Effector CD4-positive, alpha-beta T cell (primary cell): ENCODE data around the gene ACBD5.
"Not testable (repeated sequence)": the region's sequence is repeated elsewhere in the genome, so short reads cannot be mapped to it uniquely, and the experiment has no call there.

Experiments
- DNase-seq: peaks from one replicate; pipeline ENCODE4 v3.0.0-alpha.2; 2020

Gene ACBD5

DNA sequence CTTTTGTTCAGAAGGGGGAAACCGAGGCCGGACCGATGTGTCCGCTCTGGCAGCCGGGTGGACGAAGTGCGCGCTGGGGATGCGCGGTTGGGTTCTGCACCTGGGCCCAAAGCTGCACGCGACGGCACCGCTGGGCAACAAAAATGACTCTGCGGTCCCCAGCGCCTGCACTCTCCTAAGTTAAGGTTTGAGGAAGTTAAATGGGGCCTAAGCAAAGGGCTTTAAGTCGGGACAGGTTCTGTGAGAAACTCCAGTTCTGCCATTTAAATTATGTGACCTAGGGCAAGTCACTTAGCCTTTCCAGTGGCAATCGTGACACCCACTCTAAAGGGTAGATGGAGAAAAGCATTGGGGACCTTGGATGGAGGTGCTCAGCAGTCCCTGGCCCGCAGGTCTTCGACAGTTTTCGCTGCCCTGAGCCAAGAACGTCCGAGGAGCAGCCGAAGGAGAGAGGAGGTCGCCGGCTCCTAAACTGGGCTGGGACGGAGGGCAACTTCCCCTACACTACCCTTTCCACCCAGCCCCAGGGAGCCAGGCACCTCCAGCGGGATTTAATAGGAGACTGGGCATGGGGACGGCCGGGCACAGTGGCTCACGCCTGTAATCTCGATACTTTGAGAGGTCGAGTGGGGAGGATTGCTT lies 534 bp upstream of the ACBD5 start:
- peak; percentile 36 for DNase-seq

GRCh38 chr10:27237531-27237930 lies 3.1 kb downstream of the ACBD5 start:
- not testable (repeated sequence) for DNase-seq

DNA sequence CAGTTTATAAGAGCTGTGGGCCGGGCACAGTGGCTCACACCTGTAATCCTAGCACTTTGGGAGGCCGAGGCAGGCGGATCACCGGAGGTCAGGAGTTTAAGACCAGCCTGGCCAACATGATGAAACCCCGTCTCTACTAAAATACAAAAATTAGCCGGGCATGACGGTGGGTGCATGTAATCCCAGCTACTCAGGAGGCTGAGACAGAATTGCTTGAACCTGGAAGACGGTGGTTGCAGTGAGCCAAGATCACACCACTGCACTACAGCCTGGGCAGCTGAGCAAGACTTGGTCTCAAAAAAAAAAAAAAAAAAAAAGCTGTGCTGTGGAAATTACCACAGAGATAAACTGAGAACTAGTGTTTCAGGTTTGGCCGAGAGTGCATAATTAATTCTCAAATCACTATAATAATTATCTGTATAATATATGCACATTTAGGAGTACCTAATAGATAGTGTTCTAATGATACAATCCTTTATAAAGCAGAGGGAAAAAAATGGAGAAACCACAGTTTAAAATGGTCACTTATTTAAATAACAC lies 3.9 kb downstream of the ACBD5 start:
- DNase-seq = not testable (repeated sequence)

DNA sequence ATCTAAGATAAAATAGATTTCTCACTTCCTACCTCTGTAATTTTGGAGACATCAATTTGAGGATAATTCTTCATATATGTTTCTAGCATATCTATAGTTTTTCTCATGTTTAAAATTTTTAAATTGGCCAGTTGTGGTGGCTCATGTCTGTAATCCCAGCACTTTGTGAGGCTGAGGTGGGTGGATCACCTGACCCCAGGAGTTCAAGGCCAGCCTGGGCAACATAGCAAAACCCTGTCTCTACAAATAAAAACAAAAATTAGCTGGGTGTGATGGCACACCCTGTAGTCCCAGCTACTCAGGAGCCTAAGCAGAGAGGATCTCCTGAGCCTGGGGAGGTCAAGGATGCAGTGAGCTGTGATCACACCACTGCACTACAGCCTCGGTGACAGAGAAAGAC lies 4.9 kb downstream of the ACBD5 start:
- DNase-seq = no peak

GRCh38 chr10:27230022-27230421 lies 10.6 kb downstream of the ACBD5 start:
- DNase-seq = no peak

- no peak for DNase-seq
Measured at GRCh38 chr10:27225642-27226257, 14.8 kb downstream of the ACBD5 start.

DNA sequence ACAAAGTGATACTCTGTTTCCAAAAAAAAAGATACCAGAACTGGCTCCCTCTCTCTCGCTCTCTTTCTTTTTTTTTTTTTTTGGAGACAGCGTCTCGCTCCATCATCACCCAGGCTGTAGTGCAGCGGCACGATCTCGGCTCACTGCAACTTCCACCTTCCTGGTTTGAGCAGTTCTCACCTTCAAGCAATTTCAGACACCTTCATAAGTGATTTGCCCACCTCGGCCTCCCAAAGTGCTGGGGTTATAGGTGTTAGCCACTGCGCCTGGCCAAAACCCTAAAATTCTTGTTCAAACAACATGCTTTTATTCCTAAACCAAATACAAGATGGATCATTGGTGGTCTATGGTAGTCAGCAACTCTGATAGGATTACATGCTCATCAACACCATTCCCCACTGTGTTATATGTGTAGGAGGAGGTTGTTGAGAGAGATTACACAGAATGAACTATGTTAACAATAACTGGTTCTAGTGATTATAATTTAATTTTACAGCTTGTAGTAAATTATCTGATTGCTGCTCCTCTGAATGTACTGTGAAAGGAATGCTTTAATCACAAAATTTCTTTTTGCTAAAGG lies 15.5 kb downstream of the ACBD5 start:
- no peak for DNase-seq

- peak; percentile 44 for DNase-seq
Measured at GRCh38 chr10:27223964-27224363, 16.6 kb downstream of the ACBD5 start.

DNA sequence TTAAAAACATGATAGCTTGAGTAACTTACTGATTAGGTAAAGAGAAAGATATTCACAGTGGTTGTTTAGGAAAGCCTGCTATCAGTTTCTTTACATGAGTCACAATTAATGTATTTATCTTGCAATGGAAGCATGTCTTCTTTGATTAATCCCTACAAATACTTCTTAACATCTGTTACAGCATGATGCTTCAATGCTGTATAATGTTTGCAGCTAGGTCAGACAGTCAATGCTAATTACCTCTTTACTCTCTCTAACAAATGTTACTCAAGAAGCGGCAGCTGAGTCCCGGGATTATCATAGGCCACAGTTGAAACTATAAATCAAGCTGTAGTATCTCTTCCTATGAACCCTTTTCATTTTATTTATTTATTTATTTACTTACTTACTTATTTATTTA lies 33.2 kb downstream of the ACBD5 start:
- no peak for DNase-seq

GRCh38 chr10:27203806-27204205 lies 36.8 kb downstream of the ACBD5 start:
- DNase-seq = no peak

GRCh38 chr10:27197980-27198620 lies 42.5 kb downstream of the ACBD5 start:
- DNase-seq = no peak

DNA sequence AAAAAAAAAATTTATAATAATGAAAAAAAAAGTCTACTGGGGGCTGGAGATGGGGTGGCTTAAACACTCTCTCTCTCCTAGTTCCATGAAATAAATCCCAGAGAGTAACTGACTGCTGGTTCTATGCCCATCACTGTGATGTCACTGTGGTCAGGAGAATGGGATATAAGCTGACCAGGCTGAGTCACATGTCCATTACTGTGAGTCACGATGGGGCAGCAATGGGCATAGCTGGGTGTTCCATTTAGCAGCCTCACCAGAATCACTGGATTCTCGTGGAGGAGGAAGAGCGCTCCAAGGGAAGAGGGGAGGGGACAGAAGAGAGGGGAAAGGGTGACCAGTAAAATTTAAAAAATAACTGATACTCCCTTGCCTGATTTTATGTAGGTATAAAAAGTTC lies 48.3 kb downstream of the ACBD5 start:
- DNase-seq = no peak

- no peak for DNase-seq
Measured at GRCh38 chr10:27190508-27190907, 50.1 kb downstream of the ACBD5 start.

DNA sequence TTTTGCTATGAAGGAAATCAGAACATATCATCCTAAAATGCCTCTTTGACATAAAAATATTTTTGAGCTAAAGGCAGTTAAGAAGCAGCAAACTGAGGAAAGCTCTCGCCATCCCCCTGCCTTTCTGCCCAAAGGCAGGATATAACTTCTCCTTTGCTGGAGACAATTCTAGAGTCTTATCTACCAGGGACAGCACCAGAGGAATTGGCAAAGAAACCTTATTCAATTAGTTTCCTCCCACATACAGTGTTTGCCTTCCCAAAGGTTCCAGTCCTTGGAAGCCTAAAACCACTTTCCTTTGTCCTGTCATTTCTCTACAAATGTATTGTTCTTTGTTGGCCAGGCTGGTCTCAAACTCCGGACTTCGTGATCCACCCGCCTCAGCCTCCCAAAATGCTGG lies 51.7 kb downstream of the ACBD5 start:
- DNase-seq = no peak

DNA sequence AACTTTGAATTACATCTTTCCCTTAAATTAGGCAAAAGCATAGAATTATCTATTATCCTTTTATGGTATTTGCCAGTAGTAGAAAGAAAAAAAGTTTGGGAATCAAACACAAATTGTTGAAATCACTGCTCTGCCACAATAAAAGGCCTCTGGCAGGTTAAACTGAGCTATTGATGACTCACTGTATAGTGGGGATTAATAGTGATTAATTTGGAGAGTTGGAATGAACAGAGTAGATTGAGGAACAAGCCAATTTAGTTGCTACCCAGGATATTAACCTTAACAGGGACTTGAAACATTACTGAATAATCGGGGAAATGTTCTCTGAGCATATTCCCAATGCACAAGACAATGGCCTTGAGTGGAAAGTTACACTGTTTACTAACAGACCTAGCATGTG lies 52.3 kb downstream of the ACBD5 start:
- DNase-seq = no peak

DNA sequence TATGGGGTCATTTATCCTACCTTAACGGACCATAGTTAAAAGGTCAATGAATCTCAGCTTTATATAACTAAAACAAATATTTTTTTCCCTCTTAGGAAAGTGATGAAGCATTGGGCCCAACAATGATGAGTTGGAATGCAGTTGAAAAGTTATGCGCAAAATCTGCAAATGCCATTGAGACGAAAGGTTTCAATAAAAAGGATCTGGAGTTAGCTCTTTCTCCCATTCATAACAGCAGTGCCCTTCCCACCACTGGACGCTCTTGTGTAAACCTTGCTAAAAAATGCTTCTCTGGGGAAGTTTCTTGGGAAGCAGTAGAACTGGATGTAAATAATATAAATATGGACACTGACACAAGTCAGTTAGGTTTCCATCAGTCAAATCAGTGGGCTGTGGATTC lies 70.7 kb downstream of the ACBD5 start:
- DNase-seq = no peak

GRCh38 chr10:27158421-27158820 lies 82.2 kb downstream of the ACBD5 start:
- DNase-seq = no peak

- DNase-seq = no peak
Measured at GRCh38 chr10:27157150-27157549, 83.4 kb downstream of the ACBD5 start.

GRCh38 chr10:27156566-27156965 lies 84.0 kb downstream of the ACBD5 start:
- not testable (repeated sequence) for DNase-seq

DNA sequence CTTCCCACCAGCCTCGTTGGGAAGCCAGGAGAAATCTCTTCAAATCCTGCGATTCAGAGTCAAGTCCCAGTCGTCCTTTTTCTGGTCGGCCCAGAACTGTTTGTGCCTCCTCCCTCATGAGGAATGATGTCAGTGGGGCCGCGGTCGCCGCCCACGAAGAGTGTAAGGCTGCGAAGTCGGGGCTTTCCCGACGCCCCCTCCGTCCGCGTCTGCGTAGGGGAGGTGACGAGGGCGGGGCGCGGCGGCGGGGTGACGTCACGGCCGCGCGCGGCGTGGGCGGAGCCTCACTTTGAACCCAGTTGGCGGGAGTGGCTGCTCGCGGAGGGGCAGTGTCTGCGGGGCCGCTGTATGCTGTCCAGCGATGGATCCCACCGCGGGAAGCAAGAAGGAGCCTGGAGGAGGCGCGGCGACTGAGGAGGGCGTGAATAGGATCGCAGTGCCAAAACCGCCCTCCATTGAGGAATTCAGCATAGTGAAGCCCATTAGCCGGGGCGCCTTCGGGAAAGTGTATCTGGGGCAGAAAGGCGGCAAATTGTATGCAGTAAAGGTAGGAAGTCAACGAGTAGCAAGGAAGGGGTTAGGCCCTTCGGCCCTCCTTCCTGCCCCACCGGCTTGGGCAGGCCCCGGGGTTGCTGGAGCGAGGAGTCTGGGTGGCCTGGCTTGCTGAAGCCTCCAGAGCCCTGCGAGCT lies 85.4 kb downstream of the ACBD5 start, which contains the start of gene MASTL:
MASTL (plus strand) TSS at position 287 of the 689 bp plus-strand sequence; CDS start at position 362, 75 bp downstream.
- DNase-seq = peak; percentile 94

DNA sequence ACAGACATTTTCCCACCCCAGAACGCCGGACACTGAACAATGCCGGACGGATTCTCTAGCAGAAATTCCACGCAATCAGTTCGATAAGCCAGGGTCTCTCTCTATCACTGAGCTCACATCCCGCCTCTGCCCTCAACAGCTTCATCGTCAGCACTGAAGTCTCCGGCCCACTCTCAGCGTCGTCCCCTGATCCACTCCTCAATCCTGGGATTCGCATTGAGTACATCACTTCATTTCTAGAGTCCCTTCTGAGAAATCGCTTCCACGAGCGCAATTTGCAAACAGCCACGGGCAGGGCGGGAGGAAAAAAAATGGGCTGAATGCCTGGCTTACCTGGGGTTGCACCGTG lies 86.8 kb downstream of the ACBD5 start:
- DNase-seq = no peak

DNA sequence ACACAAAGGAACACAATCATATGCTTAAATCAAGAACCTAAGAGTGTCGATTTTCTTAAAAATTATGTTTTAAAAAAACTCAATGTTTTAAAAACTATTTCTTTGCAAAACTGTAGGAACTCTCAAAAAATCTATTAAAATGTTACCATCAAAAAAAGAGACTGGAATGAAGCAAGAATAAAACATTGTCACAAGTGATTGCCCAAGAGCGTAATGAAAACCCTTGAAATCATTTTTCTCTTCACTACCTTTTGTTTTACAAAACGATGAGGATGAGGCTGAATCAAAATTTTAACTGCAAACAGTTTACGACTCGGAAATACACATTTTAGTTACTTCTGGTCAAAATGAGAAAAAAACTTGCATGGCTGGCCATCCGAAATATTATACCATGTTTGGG lies 87.3 kb downstream of the ACBD5 start:
- no peak for DNase-seq

DNA sequence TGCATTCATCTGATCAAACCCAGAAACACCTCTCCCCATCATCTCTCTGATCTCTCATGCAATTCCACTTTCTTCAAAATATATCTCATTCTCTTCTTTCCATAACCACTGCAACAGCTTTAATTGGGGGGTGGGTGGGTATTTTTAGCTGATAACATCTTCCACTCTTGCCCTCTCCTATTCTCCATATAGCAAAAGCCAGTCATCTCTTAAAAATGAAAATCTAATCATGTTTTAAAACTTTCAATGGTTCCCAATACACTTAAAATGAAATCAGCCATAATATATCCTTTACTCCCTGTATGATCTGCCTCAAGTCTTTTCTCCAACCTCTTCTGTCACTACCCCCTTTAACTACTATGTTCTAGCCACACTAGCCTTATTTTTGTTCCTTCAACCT lies 87.9 kb downstream of the ACBD5 start:
- no peak for DNase-seq
